ENCODE data around the gene TSPAN18. TPM values are rescaled to one million over a fixed set of nuclear protein-coding genes. Genes with fewer than 3 reads are reported as not detected.

TSPAN18 gene
- total and polyA plus RNA-seq, 2 of the 8 experiments (the other 6 are each of a cell fraction or from before 2014, with no cell fraction given), result 5.2 to 10.2 TPM

GRCh38 chr11:44979543-44980399 lies 253.0 kb downstream of the TSPAN18 start:
- POLR2A ChIA-PET (ENCODE audit: partially characterized antibody), result interaction anchor here (1.1 to 4.8 kb wide), 5 partner anchors 14 to 36 kb away, joined by 4 to 16 read pairs (median 5); no protein-coding TSS in a partner anchor
- H3K36me3 ChIP-seq (ENCODE audit: control insufficient read depth in 2 of 4, insufficient read depth in 4 of 4, low read length in 3 of 4), result no peaks in the 10 kb centered on the region
- CTCF ChIA-PET (ENCODE audit: partially characterized antibody), result interaction anchor here (0.6 to 38.2 kb wide), 16 partner anchors 9 to 212 kb away, joined by 3 to 731 read pairs (median 4); partner anchors contain the start of gene TP53I11
- TF ChIP-seq ATF2 (IDR thresholded peaks at IDR 0.05; ENCODE audit: low read length) (0 out of 2 replicates have a peak, but pooled peaks have one; percentile 48), JUND (IDR thresholded peaks at IDR 0.05; ENCODE audit: low read length) (no peak), KDM1A (IDR thresholded peaks at IDR 0.05; ENCODE audit: borderline replicate concordance, low read length) (peak; percentile 89; the same call in 1 of the 2 replicates)
- peak overlapping the region; percentile 83 for H2AFZ ChIP-seq (ENCODE audit: low read length)
- H3K27me3 ChIP-seq (replicated peaks in 1 of 4; ENCODE audit: control insufficient read depth in 3 of 4, extremely low read depth in 1 of 4, insufficient read depth in 3 of 4, low read length in 3 of 4), result no peaks in the 10 kb centered on the region
- H3K79me2 ChIP-seq (ENCODE audit: control insufficient read depth in 1 of 2, insufficient read depth in 2 of 2, low read length in 2 of 2), result no peaks in the 10 kb centered on the region
- no peak overlapping the region for H3K23ac ChIP-seq (ENCODE audit: insufficient read length)
- H3K23me2 ChIP-seq (ENCODE audit: low read depth, low read length), result peaks cover 6% of the 10 kb centered on the region
- no peak overlapping the region; a peak in 1 of 4 replicates for H3K4me2 ChIP-seq (ENCODE audit: insufficient read depth in 1 of 2, low read depth in 2 of 2, low read length in 2 of 2)
- H3K14ac ChIP-seq (ENCODE audit: insufficient read length), result no peak overlapping the region
- H3K18ac ChIP-seq (ENCODE audit: extremely low read depth, low read length), result peak overlapping the region; percentile 66
- no peak overlapping the region for H3K4me3 ChIP-seq (ENCODE audit: extremely low read depth in 1 of 4, insufficient read depth in 2 of 4, low read depth in 3 of 4, low read length in 4 of 4)
- peaks cover 0 to 5% of the 10 kb centered on the region in 2 experiments for H4K20me1 ChIP-seq (replicated peaks in 1 of 2; ENCODE audit: control insufficient read depth in 1 of 2, insufficient read depth in 2 of 2, low read length in 2 of 2)
- peak overlapping the region; percentile 73 for H2BK5ac ChIP-seq (ENCODE audit: low read depth, low read length)
- H3K9ac ChIP-seq (replicated peaks in 1 of 4; ENCODE audit: extremely low read depth in 1 of 4, low read depth in 3 of 4, low read length in 3 of 4), result no peak overlapping the region; a peak in 1 of 7 replicates
- H3K56ac ChIP-seq (replicated peaks; ENCODE audit: insufficient read length, low read depth, low read length), result no peak overlapping the region
- 0 out of 2 replicates have a peak overlapping the region, but pooled peaks have one; percentile 8 for H3K27ac ChIP-seq (ENCODE audit: low read depth, low read length)
- H4K8ac ChIP-seq (ENCODE audit: extremely low read depth, insufficient read depth, low read length), result peak overlapping the region; percentile 41; the same call in 1 of the 2 replicates
- DNase-seq (ENCODE audit: low read depth in 1 of 2, low spot score in 2 of 2) (no peak), FAIRE-seq (no peak)
- H3K9me3 ChIP-seq (ENCODE audit: insufficient read depth in 2 of 2, low read depth in 1 of 2, low read length in 1 of 2), result no peaks in the 10 kb centered on the region
- peak overlapping the region; percentile 99 for H2BK20ac ChIP-seq (ENCODE audit: low read length)
- H3K4me1 ChIP-seq (replicated peaks in 1 of 4; ENCODE audit: control insufficient read depth in 3 of 4, insufficient read depth in 4 of 4, low read length in 3 of 4), result peaks cover 0 to 27% (median 15%) of the 10 kb centered on the region in 4 experiments; a peak in 6 of 7 replicates
- H3K79me1 ChIP-seq (ENCODE audit: low read depth, low read length), result no peaks in the 10 kb centered on the region
- H2BK12ac ChIP-seq (ENCODE audit: low read depth, low read length), result peak overlapping the region; percentile 85; the same call in 1 of the 2 replicates
- WGBS, 2 experiments (ENCODE audit: extremely low coverage in 1 of 2, insufficient coverage in 1 of 2, insufficient read length in 1 of 2, insufficient replicate concordance in 2 of 2, low coverage in 1 of 2, low lambda C conversion rate in 2 of 2, missing lambda C conversion rate in 1 of 2), result 60% methylated on average over 24 of the region's 24 CpGs; no CpG with 5 or more reads in 1 of the 2 experiments
- no peak overlapping the region for H2BK120ac ChIP-seq (replicated peaks; ENCODE audit: low read depth, low read length)
- H4K5ac ChIP-seq (ENCODE audit: insufficient read length, low read depth, low read length), result peak overlapping the region; percentile 10
- H2BK15ac ChIP-seq (ENCODE audit: low read length), result peak overlapping the region; percentile 61; the same call in 1 of the 2 replicates
- no peak overlapping the region for H2AK5ac ChIP-seq (ENCODE audit: low read depth, low read length)
- no peak overlapping the region for H4K91ac ChIP-seq (replicated peaks; ENCODE audit: insufficient read length, low read length)
- H3K4ac ChIP-seq (replicated peaks; ENCODE audit: insufficient read length, low read depth, low read length), result no peak overlapping the region
